ENCODE measurements around the gene DAD1.

The DAD1 gene

GRCh38 chr14:22549981-22550673 lies 38.9 kb downstream of the DAD1 start:
- DNase-seq: no peak

- no peak for DNase-seq
Measured at GRCh38 chr14:22549324-22549962, 39.6 kb downstream of the DAD1 start.

GRCh38 chr14:22547948-22548750 lies 40.9 kb downstream of the DAD1 start:
- no peak for DNase-seq

GRCh38 chr14:22547313-22547947 lies 41.6 kb downstream of the DAD1 start:
- no peak for DNase-seq

GRCh38 chr14:22546722-22547071 lies 42.3 kb downstream of the DAD1 start:
- no peak for DNase-seq

- no peak for DNase-seq
Measured at GRCh38 chr14:22545842-22546721, 42.9 kb downstream of the DAD1 start.

GRCh38 chr14:22544881-22545420 lies 44.1 kb downstream of the DAD1 start:
- no peak for DNase-seq

- no peak for DNase-seq
Measured at GRCh38 chr14:22544406-22544805, 44.6 kb downstream of the DAD1 start.

- peak; percentile 15 for DNase-seq
Measured at GRCh38 chr14:22543570-22544357, 45.3 kb downstream of the DAD1 start.

GRCh38 chr14:22542360-22542759 lies 46.7 kb downstream of the DAD1 start:
- DNase-seq: no peak

- DNase-seq: no peak
Measured at GRCh38 chr14:22541721-22542120, 47.3 kb downstream of the DAD1 start.

- no peak for DNase-seq
Measured at GRCh38 chr14:22540811-22541360, 48.1 kb downstream of the DAD1 start.

- no peak for DNase-seq
Measured at GRCh38 chr14:22540293-22540692, 48.7 kb downstream of the DAD1 start.

- DNase-seq: no peak
Measured at GRCh38 chr14:22539831-22540230, 49.2 kb downstream of the DAD1 start.

GRCh38 chr14:22538671-22539228 lies 50.3 kb downstream of the DAD1 start:
- peak; percentile 10 for DNase-seq

GRCh38 chr14:22537436-22538310 lies 51.4 kb downstream of the DAD1 start:
- no peak for DNase-seq

GRCh38 chr14:22536853-22537338 lies 52.1 kb downstream of the DAD1 start:
- peak; percentile 66 for DNase-seq

- no peak for DNase-seq
Measured at GRCh38 chr14:22535916-22536315, 53.1 kb downstream of the DAD1 start.

GRCh38 chr14:22535126-22535525 lies 53.9 kb downstream of the DAD1 start:
- no peak for DNase-seq

Measured in OCI-M1 (cell line).